K562 (cell line): ENCODE measurements around the gene PRSS21. TPM values are rescaled to one million over a fixed set of nuclear protein-coding genes. Genes with fewer than 3 reads are reported as not detected.

Experiments
- ARNT ChIP-seq, 2 experiments: fragments of 450-650 bp; IDR thresholded peaks; 2 replicates each; pipeline ENCODE4 v1.6.1; 2016; ENCODE audit warnings: mild to moderate bottlenecking in 1 of 2
- ASH1L ChIP-seq: fragments of 450-650 bp; IDR thresholded peaks from 2 replicates; pipeline ENCODE4 v1.6.1; 2018; ENCODE audit warnings: borderline replicate concordance, mild to moderate bottlenecking, low read depth; ENCODE audit not compliant: partially characterized antibody
- ETV5 ChIP-seq: sonication (generic); formaldehyde crosslinking; IDR thresholded peaks from 2 replicates; pipeline ENCODE4 v1.4.0; 2020; ENCODE audit warnings: low read depth, mild to moderate bottlenecking, missing genetic modification reagents
- FOXJ3 ChIP-seq: sonication (generic); formaldehyde crosslinking; IDR thresholded peaks from 2 replicates; pipeline ENCODE4 v1.4.0; 2020; ENCODE audit warnings: mild to moderate bottlenecking, missing genetic modification reagents
- GTF2E2 ChIP-seq: fragments of 200-800 bp; sonication (Bioruptor generic); IDR thresholded peaks from 2 replicates; pipeline ENCODE4 v1.6.1; 2016; ENCODE audit warnings: missing genetic modification characterization, missing compliant biosample characterization
- IRF2 ChIP-seq: sonication (generic); formaldehyde crosslinking; IDR thresholded peaks from 2 replicates; pipeline ENCODE4 v1.8.1; 2022; ENCODE audit warnings: mild to moderate bottlenecking, missing genetic modification reagents
- KLF10 ChIP-seq: fragments of 250-450 bp; sonication (Bioruptor Pico); IDR thresholded peaks from 2 replicates; pipeline ENCODE4 v1.6.1; 2021; ENCODE audit warnings: matching md5 sums
- MTA1 ChIP-seq: fragments of 450-650 bp; IDR thresholded peaks from 2 replicates; pipeline ENCODE4 v1.6.1; 2017; ENCODE audit warnings: borderline replicate concordance
- NONO ChIP-seq, 2 experiments: fragments of 200-400 bp in 1 of 2; fragments of 450-650 bp in 1 of 2; formaldehyde crosslinking in 1 of 2; IDR thresholded peaks; 2 replicates each; pipeline ENCODE4 v1.6.1; 2017; ENCODE audit warnings: low read depth in 2 of 2, mild to moderate bottlenecking in 2 of 2, moderate library complexity in 2 of 2, low read length in 1 of 2
- PHB ChIP-seq: fragments of 250-450 bp; sonication (Bioruptor Pico); IDR thresholded peaks from 2 replicates; pipeline ENCODE4 v1.5.0; 2021
- POLR3G ChIP-seq: IDR thresholded peaks from 2 replicates; pipeline ENCODE4 v1.6.1; 2011; ENCODE audit not compliant: insufficient read length, insufficient replicate concordance; ENCODE audit errors: extremely low read depth
- PTRF ChIP-seq: fragments of 450-650 bp; IDR thresholded peaks from 2 replicates; pipeline ENCODE4 v1.6.1; 2016; ENCODE audit warnings: mild to moderate bottlenecking, missing genetic modification characterization, missing compliant biosample characterization
- SOX6 ChIP-seq: fragments of 450-650 bp; IDR thresholded peaks from 2 replicates; pipeline ENCODE4 v1.6.1; 2014; ENCODE audit warnings: mild to moderate bottlenecking
- TBL1XR1 ChIP-seq, 2 experiments: IDR thresholded peaks; 2 replicates each; pipeline ENCODE4 v1.6.1; 2012; ENCODE audit warnings: improper control_type of control experiment in 2 of 2, low read length in 2 of 2, mild to moderate bottlenecking in 1 of 2
- ZNF184 ChIP-seq: sonication (generic); formaldehyde crosslinking; IDR thresholded peaks from 2 replicates; pipeline ENCODE4 v1.5.0; 2020; ENCODE audit warnings: missing genetic modification reagents
- ZNF263 ChIP-seq: sonication (generic); formaldehyde crosslinking; IDR thresholded peaks from 2 replicates; pipeline ENCODE4 v1.8.0; 2022; ENCODE audit warnings: mild to moderate bottlenecking, missing genetic modification reagents, borderline replicate concordance
- ZNF551 ChIP-seq: fragments of 250-450 bp; sonication (Bioruptor Pico); IDR thresholded peaks from 2 replicates; pipeline ENCODE4 v1.5.0; 2021; ENCODE audit warnings: mild to moderate bottlenecking, moderate library complexity
- ZNF644 ChIP-seq: fragments of 200-800 bp; sonication (Bioruptor generic); IDR thresholded peaks from 2 replicates; pipeline ENCODE4 v1.6.1; 2016; ENCODE audit warnings: low read depth, missing genetic modification characterization, missing compliant biosample characterization
- polyA plus RNA-seq, 8 experiments: library from polyadenylated mRNA; depleted of rRNA in 4 of 8; stranded (reverse) in 5 of 8; unstranded in 3 of 8; fragments of >200 nt; fragmentation: Nextera tagmentation in 2 of 8; fragmentation: Illumina TruSeq in 1 of 8; extraction: Ambion mirVana in 2 of 8; extraction: Trizol in 1 of 8; gene quantifications; 2 replicates each; pipeline versions ENCODE4 v1.2.1 to v1.2.3, GENCODE V29; 2011 to 2014; ENCODE audit warnings: inconsistent platforms in 1 of 8, missing spikeins in 1 of 8
- total RNA-seq, 7 experiments: library from RNA; depleted of rRNA in 6 of 7; stranded (reverse); fragments of >200 nt in 6 of 7; fragmentation: Illumina TruSeq in 2 of 7; extraction: Trizol in 2 of 7; gene quantifications; 2 replicates each; pipeline versions ENCODE4 v1.2.1 to v1.2.3, GENCODE V29; 2011 to 2021; ENCODE audit warnings: low replicate concordance in 1 of 7
- TF ChIP-seq, protein P1 (sequence below): sonication (generic); formaldehyde crosslinking; IDR thresholded peaks from 2 replicates; pipeline ENCODE4 v1.8.0; 2022; ENCODE audit warnings: missing genetic modification reagents, mild to moderate bottlenecking, borderline replicate concordance
- TF ChIP-seq, protein P2 (sequence below): fragments of 250-450 bp; sonication (Bioruptor Pico); IDR thresholded peaks from 2 replicates; pipeline ENCODE4 v1.8.0; 2021; ENCODE audit warnings: moderate library complexity, mild to moderate bottlenecking, inconsistent platforms
- TF ChIP-seq, protein P3 (sequence below): fragments of 250-450 bp; sonication (Bioruptor Pico); IDR thresholded peaks from 2 replicates; pipeline ENCODE4 v1.5.1; 2021; ENCODE audit warnings: mild to moderate bottlenecking
- TF ChIP-seq, protein P4 (sequence below), 2 experiments: fragments of 450-650 bp in 1 of 2; sonication (generic) in 1 of 2; formaldehyde crosslinking; conservative IDR thresholded peaks; 2 replicates each; pipeline versions ENCODE4 v1.4.0 to v1.8.1; 2020 to 2022; ENCODE audit warnings: mild to moderate bottlenecking in 1 of 2, missing genetic modification reagents in 1 of 2
- TF ChIP-seq, protein P5 (sequence below): IDR thresholded peaks from 3 replicates; pipeline ENCODE4 v1.6.1; 2011; ENCODE audit warnings: borderline replicate concordance, mild to moderate bottlenecking; ENCODE audit not compliant: insufficient read length, insufficient read depth
- TF ChIP-seq, protein P6 (sequence below): sonication (generic); formaldehyde crosslinking; IDR thresholded peaks from 2 replicates; pipeline ENCODE4 v1.8.0; 2022; ENCODE audit warnings: missing genetic modification reagents, mild to moderate bottlenecking, moderate library complexity, borderline replicate concordance

The PRSS21 gene
- total and polyA plus RNA-seq, 9 of the 15 experiments (the other 6 are each of a cell fraction or from before 2014, with no cell fraction given), result 12.1 to 121 (median 61.3) TPM

DNA sequence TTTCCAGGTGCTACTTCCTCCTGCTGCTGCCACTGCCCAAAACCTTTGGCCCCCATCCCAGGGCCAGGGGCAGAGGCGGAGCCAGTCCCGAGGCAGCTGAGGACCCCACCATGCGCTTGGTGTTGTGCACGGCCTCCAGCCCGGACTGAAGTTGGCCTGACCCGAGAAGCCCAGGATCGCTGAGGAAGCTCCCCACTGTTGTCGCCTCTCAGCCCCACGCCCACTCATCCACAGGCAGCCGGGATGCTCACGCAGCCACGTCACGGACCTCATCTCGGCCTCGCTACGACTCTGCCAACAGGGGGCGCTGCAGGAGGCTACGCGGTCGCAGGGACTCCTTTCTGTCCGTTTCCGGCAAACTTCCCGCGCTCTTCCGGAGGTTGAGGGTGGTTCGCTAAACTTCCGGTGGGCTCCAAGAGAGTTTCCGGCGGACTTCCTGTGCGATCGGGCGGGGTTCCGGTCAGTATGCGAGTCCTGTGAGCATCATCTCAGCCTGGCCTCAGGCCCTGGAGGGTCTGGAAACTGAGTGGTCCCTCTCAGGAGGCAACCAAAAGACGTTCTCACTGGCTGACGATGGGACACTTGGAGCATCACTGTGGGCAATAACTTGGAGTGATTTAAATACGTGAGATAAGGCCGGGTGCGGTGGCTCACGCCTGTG is 25.4 kb downstream of the PRSS21 start (continued):
- TF ChIP-seq ETV5 (no peak; the same call in 1 of the 2 replicates), ARNT (IDR thresholded peaks at IDR 0.05) (no peak), TBL1XR1 (IDR thresholded peaks at IDR 0.05; ENCODE audit: low read length in 2 of 2) (no peak), ZNF644 (tag) (no peak), PHB (CRISPR knock-in tag) (no peak), SOX6 (no peak), POLR3G (no peak), PTRF (tag) (no peak), ZNF263 (CRISPR knock-in tag) (no peak), NONO (IDR thresholded peaks at IDR 0.05; ENCODE audit: low read depth in 2 of 2, low read length in 1 of 2) (no peak), FOXJ3 (CRISPR knock-in tag) (no peak), IRF2 (no peak), MTA1 (no peak; the same call in 1 of the 2 replicates), KLF10 (CRISPR knock-in tag) (no peak), ASH1L (no peak), ZNF551 (no peak), ZNF184 (CRISPR knock-in tag) (no peak), GTF2E2 (tag) (no peak)
- TF ChIP-seq, protein P1, sequence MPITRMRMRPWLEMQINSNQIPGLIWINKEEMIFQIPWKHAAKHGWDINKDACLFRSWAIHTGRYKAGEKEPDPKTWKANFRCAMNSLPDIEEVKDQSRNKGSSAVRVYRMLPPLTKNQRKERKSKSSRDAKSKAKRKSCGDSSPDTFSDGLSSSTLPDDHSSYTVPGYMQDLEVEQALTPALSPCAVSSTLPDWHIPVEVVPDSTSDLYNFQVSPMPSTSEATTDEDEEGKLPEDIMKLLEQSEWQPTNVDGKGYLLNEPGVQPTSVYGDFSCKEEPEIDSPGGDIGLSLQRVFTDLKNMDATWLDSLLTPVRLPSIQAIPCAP (CRISPR knock-in tag), result no peak
- TF ChIP-seq, protein P2, sequence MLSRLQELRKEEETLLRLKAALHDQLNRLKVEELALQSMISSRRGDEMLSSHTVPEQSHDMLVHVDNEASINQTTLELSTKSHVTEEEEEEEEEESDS (CRISPR knock-in tag), result no peak
- TF ChIP-seq, protein P3, sequence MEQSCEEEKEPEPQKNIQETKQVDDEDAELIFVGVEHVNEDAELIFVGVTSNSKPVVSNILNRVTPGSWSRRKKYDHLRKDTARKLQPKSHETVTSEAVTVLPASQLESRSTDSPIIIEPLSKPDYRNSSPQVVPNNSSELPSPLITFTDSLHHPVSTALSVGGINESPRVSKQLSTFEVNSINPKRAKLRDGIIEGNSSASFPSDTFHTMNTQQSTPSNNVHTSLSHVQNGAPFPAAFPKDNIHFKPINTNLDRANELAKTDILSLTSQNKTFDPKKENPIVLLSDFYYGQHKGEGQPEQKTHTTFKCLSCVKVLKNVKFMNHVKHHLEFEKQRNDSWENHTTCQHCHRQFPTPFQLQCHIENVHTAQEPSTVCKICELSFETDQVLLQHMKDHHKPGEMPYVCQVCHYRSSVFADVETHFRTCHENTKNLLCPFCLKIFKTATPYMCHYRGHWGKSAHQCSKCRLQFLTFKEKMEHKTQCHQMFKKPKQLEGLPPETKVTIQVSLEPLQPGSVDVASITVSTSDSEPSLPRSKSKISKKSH (CRISPR knock-in tag), result no peak
- TF ChIP-seq, protein P4, sequence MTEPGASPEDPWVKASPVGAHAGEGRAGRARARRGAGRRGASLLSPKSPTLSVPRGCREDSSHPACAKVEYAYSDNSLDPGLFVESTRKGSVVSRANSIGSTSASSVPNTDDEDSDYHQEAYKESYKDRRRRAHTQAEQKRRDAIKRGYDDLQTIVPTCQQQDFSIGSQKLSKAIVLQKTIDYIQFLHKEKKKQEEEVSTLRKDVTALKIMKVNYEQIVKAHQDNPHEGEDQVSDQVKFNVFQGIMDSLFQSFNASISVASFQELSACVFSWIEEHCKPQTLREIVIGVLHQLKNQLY (CRISPR knock-in tag; conservative IDR thresholded peaks at IDR 0.05), result no peak
- TF ChIP-seq, protein P5, sequence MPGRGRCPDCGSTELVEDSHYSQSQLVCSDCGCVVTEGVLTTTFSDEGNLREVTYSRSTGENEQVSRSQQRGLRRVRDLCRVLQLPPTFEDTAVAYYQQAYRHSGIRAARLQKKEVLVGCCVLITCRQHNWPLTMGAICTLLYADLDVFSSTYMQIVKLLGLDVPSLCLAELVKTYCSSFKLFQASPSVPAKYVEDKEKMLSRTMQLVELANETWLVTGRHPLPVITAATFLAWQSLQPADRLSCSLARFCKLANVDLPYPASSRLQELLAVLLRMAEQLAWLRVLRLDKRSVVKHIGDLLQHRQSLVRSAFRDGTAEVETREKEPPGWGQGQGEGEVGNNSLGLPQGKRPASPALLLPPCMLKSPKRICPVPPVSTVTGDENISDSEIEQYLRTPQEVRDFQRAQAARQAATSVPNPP, result no peak
- TF ChIP-seq, protein P6, sequence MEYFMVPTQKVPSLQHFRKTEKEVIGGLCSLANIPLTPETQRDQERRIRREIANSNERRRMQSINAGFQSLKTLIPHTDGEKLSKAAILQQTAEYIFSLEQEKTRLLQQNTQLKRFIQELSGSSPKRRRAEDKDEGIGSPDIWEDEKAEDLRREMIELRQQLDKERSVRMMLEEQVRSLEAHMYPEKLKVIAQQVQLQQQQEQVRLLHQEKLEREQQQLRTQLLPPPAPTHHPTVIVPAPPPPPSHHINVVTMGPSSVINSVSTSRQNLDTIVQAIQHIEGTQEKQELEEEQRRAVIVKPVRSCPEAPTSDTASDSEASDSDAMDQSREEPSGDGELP, result peak; percentile 68; the same call in 1 of the 2 replicates
